Parathyroid adenoma (tissue), 2 donors: ENCODE measurements around the gene REEP5.

Experiments
- H2AFZ ChIP-seq: fragments of 300-600 bp; sonication (generic); one replicate; pipeline ENCODE4 v1.7.0; 2017; ENCODE audit warnings: antibody characterized with exemption, mild to moderate bottlenecking
- H3K27ac ChIP-seq: fragments of 300-600 bp; sonication (generic); one replicate; pipeline ENCODE4 v1.7.0; 2017
- H3K27me3 ChIP-seq: fragments of 300-600 bp; sonication (generic); one replicate; pipeline ENCODE4 v1.7.0; 2017; ENCODE audit warnings: low read length; ENCODE audit not compliant: control insufficient read depth, insufficient read depth
- H3K36me3 ChIP-seq: fragments of 300-600 bp; sonication (generic); one replicate; pipeline ENCODE4 v1.7.0; 2017; ENCODE audit warnings: low read length; ENCODE audit not compliant: control insufficient read depth, insufficient read depth
- H3K4me1 ChIP-seq: fragments of 300-600 bp; sonication (generic); one replicate; pipeline ENCODE4 v1.7.0; 2017; ENCODE audit warnings: control low read depth
- H3K4me2 ChIP-seq: fragments of 300-600 bp; sonication (generic); one replicate; pipeline ENCODE4 v1.7.0; 2017; ENCODE audit warnings: low read length
- H3K4me3 ChIP-seq: fragments of 300-600 bp; sonication (generic); one replicate; pipeline ENCODE4 v1.7.0; 2017; ENCODE audit warnings: low read depth, low read length
- H3K79me2 ChIP-seq: fragments of 300-600 bp; sonication (generic); one replicate; pipeline ENCODE4 v1.7.0; 2017; ENCODE audit warnings: control low read depth
- H3K9ac ChIP-seq: fragments of 300-600 bp; sonication (generic); one replicate; pipeline ENCODE4 v1.7.0; 2017; ENCODE audit warnings: mild to moderate bottlenecking
- H3K9me3 ChIP-seq: fragments of 300-600 bp; sonication (generic); one replicate; pipeline ENCODE4 v1.7.0; 2017; ENCODE audit warnings: low read length; ENCODE audit not compliant: control insufficient read depth
- CTCF ChIP-seq: fragments of 300-600 bp; sonication (generic); IDR thresholded peaks from one replicate; pipeline ENCODE4 v1.7.0; 2017; ENCODE audit warnings: antibody characterized with exemption, mild to moderate bottlenecking
- donor health status: primary hyperparathyroidism.

The REEP5 gene

GRCh38 chr5:112830378-112830777, 91.6 kb downstream of the REEP5 start:
- H3K4me3 ChIP-seq: no peak overlapping the region
- H2AFZ ChIP-seq: no peak overlapping the region
- H3K27me3 ChIP-seq: no peaks in the 10 kb centered on the region
- no peak overlapping the region for H3K4me2 ChIP-seq
- no peak overlapping the region for H3K27ac ChIP-seq
- no peak for TF ChIP-seq CTCF
- no peaks in the 10 kb centered on the region for H3K9me3 ChIP-seq
- no peaks in the 10 kb centered on the region for H3K36me3 ChIP-seq
- H3K4me1 ChIP-seq: no peaks in the 10 kb centered on the region
- no peak overlapping the region for H3K9ac ChIP-seq
- no peaks in the 10 kb centered on the region for H3K79me2 ChIP-seq
